Measurements from ENCODE around the gene ADGRG3.

ADGRG3 gene

GRCh38 chr16:57675741-57676551, 7.8 kb downstream of the ADGRG3 start:
- Histone ChIP-seq H3K79me2 (ENCODE audit: low read length) (no peaks in the 10 kb centered on the region), H2AFZ (ENCODE audit: low read depth, low read length) (no peak overlapping the region), H3K27ac (ENCODE audit: low read length) (no peak overlapping the region), H3K4me3 (ENCODE audit: low read length) (no peak overlapping the region), H3K9ac (ENCODE audit: low read length) (no peak overlapping the region), H3K27me3 (ENCODE audit: low read depth, low read length) (peaks cover 49% of the 10 kb centered on the region), H3K4me2 (ENCODE audit: low read length) (no peak overlapping the region), H3K4me1 (ENCODE audit: low read length) (peaks cover 4% of the 10 kb centered on the region; the same call in 1 of the 2 replicates), H4K20me1 (ENCODE audit: insufficient read depth, low read length) (no peaks in the 10 kb centered on the region; the same call in 1 of the 2 replicates), H3K9me3 (ENCODE audit: insufficient read depth, low read length) (no peaks in the 10 kb centered on the region), H3K36me3 (replicated peaks; ENCODE audit: low read depth, low read length) (no peaks in the 10 kb centered on the region)
- no peak for TF ChIP-seq CTCF (IDR thresholded peaks at IDR 0.05; ENCODE audit: low read depth, low read length)
- TF ChIP-seq EZH2phosphoT487 (IDR thresholded peaks at IDR 0.05; ENCODE audit: low read depth): no peak

- TF ChIP-seq CTCF (IDR thresholded peaks at IDR 0.05; ENCODE audit: low read depth, low read length) (no peak), EZH2phosphoT487 (IDR thresholded peaks at IDR 0.05; ENCODE audit: low read depth) (no peak)
- H3K9ac ChIP-seq (ENCODE audit: low read length): no peak overlapping the region
- no peak overlapping the region for H2AFZ ChIP-seq (ENCODE audit: low read depth, low read length)
- H3K36me3 ChIP-seq (replicated peaks; ENCODE audit: low read depth, low read length): no peaks in the 10 kb centered on the region
- H3K4me2 ChIP-seq (ENCODE audit: low read length): no peak overlapping the region
- peaks cover 48% of the 10 kb centered on the region for H3K27me3 ChIP-seq (ENCODE audit: low read depth, low read length)
- H3K79me2 ChIP-seq (ENCODE audit: low read length): no peaks in the 10 kb centered on the region
- H3K4me1 ChIP-seq (ENCODE audit: low read length): peaks cover 4% of the 10 kb centered on the region; the same call in 1 of the 2 replicates
- H3K9me3 ChIP-seq (ENCODE audit: insufficient read depth, low read length): no peaks in the 10 kb centered on the region
- no peak overlapping the region for H3K4me3 ChIP-seq (ENCODE audit: low read length)
- H3K27ac ChIP-seq (ENCODE audit: low read length): no peak overlapping the region
- no peaks in the 10 kb centered on the region; the same call in 1 of the 2 replicates for H4K20me1 ChIP-seq (ENCODE audit: insufficient read depth, low read length)
Measured at GRCh38 chr16:57676553-57677085, 8.5 kb downstream of the ADGRG3 start.

DNA sequence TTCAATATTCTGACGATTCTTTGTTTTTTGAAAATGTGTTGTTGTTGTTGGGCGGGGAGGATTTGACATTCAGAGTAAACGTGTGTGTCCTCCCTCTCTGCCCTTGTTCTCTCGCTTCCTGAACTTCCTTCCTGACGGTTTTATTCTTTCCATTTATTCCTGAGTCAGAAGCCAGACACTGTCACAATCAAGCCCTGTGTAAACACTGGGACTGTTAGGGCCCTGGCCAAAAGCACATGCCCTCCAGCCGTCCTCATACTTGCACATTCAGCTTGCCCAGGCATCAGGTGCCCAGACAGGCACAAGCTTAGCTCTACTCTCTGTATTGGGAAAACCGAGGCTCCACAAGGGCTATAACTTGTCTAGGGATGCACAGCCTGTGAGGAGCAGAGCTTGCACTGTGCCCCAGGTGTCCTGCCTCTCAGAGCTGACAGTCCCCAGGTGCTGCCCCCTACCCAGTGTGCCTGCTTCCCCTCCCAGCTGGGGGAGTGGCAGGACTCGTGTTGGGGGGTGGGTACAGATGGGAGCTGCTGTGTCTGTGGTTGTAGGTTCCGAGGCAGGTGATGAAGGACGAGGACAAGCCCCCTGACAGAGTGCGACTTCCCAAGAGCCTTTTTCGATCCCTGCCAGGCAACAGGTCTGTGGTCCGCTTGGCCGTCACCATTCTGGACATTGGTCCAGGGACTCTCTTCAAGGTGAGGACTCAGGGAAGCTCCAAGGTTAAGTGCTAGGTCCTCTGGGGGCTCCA, 9.7 kb downstream of the ADGRG3 start:
- Histone ChIP-seq H3K79me2 (ENCODE audit: low read length) (no peaks in the 10 kb centered on the region), H3K36me3 (replicated peaks; ENCODE audit: low read depth, low read length) (no peaks in the 10 kb centered on the region), H2AFZ (ENCODE audit: low read depth, low read length) (no peak overlapping the region), H4K20me1 (ENCODE audit: insufficient read depth, low read length) (no peaks in the 10 kb centered on the region; the same call in 1 of the 2 replicates), H3K27me3 (ENCODE audit: low read depth, low read length) (peaks cover 40% of the 10 kb centered on the region), H3K9me3 (ENCODE audit: insufficient read depth, low read length) (no peaks in the 10 kb centered on the region), H3K27ac (ENCODE audit: low read length) (no peak overlapping the region), H3K4me2 (ENCODE audit: low read length) (no peak overlapping the region), H3K9ac (ENCODE audit: low read length) (no peak overlapping the region), H3K4me1 (ENCODE audit: low read length) (peaks cover 4% of the 10 kb centered on the region; the same call in 1 of the 2 replicates), H3K4me3 (ENCODE audit: low read length) (no peak overlapping the region)
- no peak for TF ChIP-seq CTCF (IDR thresholded peaks at IDR 0.05; ENCODE audit: low read depth, low read length)
- no peak for TF ChIP-seq EZH2phosphoT487 (IDR thresholded peaks at IDR 0.05; ENCODE audit: low read depth)

- Histone ChIP-seq H3K4me1 (ENCODE audit: low read length) (peaks cover 4% of the 10 kb centered on the region; the same call in 1 of the 2 replicates), H3K36me3 (replicated peaks; ENCODE audit: low read depth, low read length) (no peaks in the 10 kb centered on the region), H3K27ac (ENCODE audit: low read length) (no peak overlapping the region)
Measured at GRCh38 chr16:57679016-57679415, 10.9 kb downstream of the ADGRG3 start.

More at GRCh38 chr16:57679016-57679415, 10.9 kb downstream of the ADGRG3 start:
- Histone ChIP-seq H3K79me2 (ENCODE audit: low read length) (no peaks in the 10 kb centered on the region), H3K9me3 (ENCODE audit: insufficient read depth, low read length) (no peaks in the 10 kb centered on the region), H3K4me3 (ENCODE audit: low read length) (no peak overlapping the region), H3K4me2 (ENCODE audit: low read length) (no peak overlapping the region), H4K20me1 (ENCODE audit: insufficient read depth, low read length) (no peaks in the 10 kb centered on the region; the same call in 1 of the 2 replicates), H3K9ac (ENCODE audit: low read length) (no peak overlapping the region), H3K27me3 (ENCODE audit: low read depth, low read length) (peaks cover 28% of the 10 kb centered on the region), H2AFZ (ENCODE audit: low read depth, low read length) (no peak overlapping the region)
- TF ChIP-seq EZH2phosphoT487 (IDR thresholded peaks at IDR 0.05; ENCODE audit: low read depth) (no peak), CTCF (IDR thresholded peaks at IDR 0.05; ENCODE audit: low read depth, low read length) (no peak)
